SK-N-SH (cell line): ENCODE measurements around the gene DHRS1. TPM values are rescaled to one million over a fixed set of nuclear protein-coding genes. Genes with fewer than 3 reads are reported as not detected.

Source experiments
- CTCF ChIA-PET: fragments of 300-600, 350-600 bp; formaldehyde crosslinking; extraction: SDS; loops from one replicate; lab custom pipeline; 2021; lab: Yijun Ruan, JAX
- POLR2A ChIA-PET: fragments of 350-600 bp; sonication (Branson Sonifier 250); formaldehyde crosslinking; extraction: SDS; loops from one replicate; lab custom pipeline; 2020; ENCODE audit warnings: antibody characterized with exemption, inconsistent platforms; lab: Yijun Ruan, JAX
- DNase-seq: peaks from one replicate; pipeline ENCODE4 v3.0.0; 2012
- H2AFZ ChIP-seq: fragments of 200-600 bp; sonication (generic); 2 replicates; pipeline ENCODE4 v1.8.1; 2016; ENCODE audit warnings: antibody characterized with exemption, mild to moderate bottlenecking, low read depth
- H3F3A ChIP-seq: fragments of 200-600 bp; sonication (generic); replicated peaks from 2 replicates; pipeline ENCODE3; 2016; ENCODE audit warnings: antibody characterized with exemption, mild to moderate bottlenecking; ENCODE audit not compliant: insufficient read depth
- H3K27ac ChIP-seq, 2 experiments: fragments of 200-500 bp in 1 of 2; fragments of 200-600 bp in 1 of 2; sonication (Bioruptor generic) in 1 of 2; sonication (generic), shearing (Covaris generic) in 1 of 2; 2 replicates each; pipeline versions ENCODE4 v1.5.1 to v1.6.1; 2014 to 2016; ENCODE audit warnings: low read depth in 2 of 2, inconsistent platforms in 1 of 2, low read length in 1 of 2, mild to moderate bottlenecking in 1 of 2, mixed read lengths in 1 of 2
- H3K27me3 ChIP-seq: fragments of 200-600 bp; sonication (generic), shearing (Covaris generic); 2 replicates; pipeline ENCODE4 v1.6.1; 2016; ENCODE audit warnings: mixed run types; ENCODE audit not compliant: insufficient read depth
- H3K36me3 ChIP-seq, 2 experiments: fragments of 200-500 bp in 1 of 2; fragments of 200-600 bp in 1 of 2; sonication (Bioruptor generic) in 1 of 2; sonication (generic) in 1 of 2; replicated peaks in 1 of 2; 2 replicates each; pipeline versions ENCODE3 to v1.5.1; 2014 to 2016; ENCODE audit warnings: low read length in 1 of 2, mild to moderate bottlenecking in 1 of 2; ENCODE audit not compliant: insufficient read depth in 2 of 2, control insufficient read depth in 1 of 2
- H3K4me1 ChIP-seq, 2 experiments: fragments of 200-500 bp in 1 of 2; fragments of 200-600 bp in 1 of 2; sonication (Bioruptor generic) in 1 of 2; sonication (generic), shearing (Covaris generic) in 1 of 2; 2 replicates each; pipeline versions ENCODE4 v1.5.1 to v1.6.1; 2014 to 2016; ENCODE audit warnings: low read depth in 1 of 2, low read length in 1 of 2, mixed run types in 1 of 2; ENCODE audit not compliant: insufficient read depth in 2 of 2, control insufficient read depth in 1 of 2
- H3K4me2 ChIP-seq: fragments of 200-600 bp; sonication (generic), shearing (Covaris generic); 2 replicates; pipeline ENCODE4 v1.6.1; 2017; ENCODE audit warnings: mixed run types
- H3K4me3 ChIP-seq, 2 experiments: fragments of 200-500 bp in 1 of 2; fragments of 200-600 bp in 1 of 2; sonication (Bioruptor generic) in 1 of 2; sonication (generic), shearing (Covaris generic) in 1 of 2; 2 replicates each; pipeline versions ENCODE4 v1.5.1 to v1.8.1; 2014 to 2016; ENCODE audit warnings: low read depth in 2 of 2, inconsistent platforms in 1 of 2, low read length in 1 of 2, mild to moderate bottlenecking in 1 of 2, mixed read lengths in 1 of 2, moderate library complexity in 1 of 2
- H3K79me2 ChIP-seq: fragments of 200-600 bp; sonication (generic); 2 replicates; pipeline ENCODE4 v1.8.1; 2017; ENCODE audit warnings: mild to moderate bottlenecking; ENCODE audit not compliant: insufficient read depth
- H3K9ac ChIP-seq: fragments of 200-600 bp; sonication (generic); 2 replicates; pipeline ENCODE4 v1.6.1; 2017; ENCODE audit warnings: mixed run types
- H3K9me2 ChIP-seq: fragments of 200-600 bp; sonication (generic); 2 replicates; pipeline ENCODE4 v1.6.1; 2017; ENCODE audit warnings: mixed run types
- H3K9me3 ChIP-seq: fragments of 200-600 bp; sonication (generic); 2 replicates; pipeline ENCODE4 v1.6.1; 2017; ENCODE audit warnings: mixed run types, mild to moderate bottlenecking, moderate library complexity
- H4K20me1 ChIP-seq: fragments of 200-600 bp; sonication (generic); 2 replicates; pipeline ENCODE4 v1.6.1; 2017; ENCODE audit warnings: mild to moderate bottlenecking, mixed run types; ENCODE audit not compliant: insufficient read depth
- CHD2 ChIP-seq: fragments of 150-350 bp; IDR thresholded peaks from 2 replicates; pipeline ENCODE4 v1.6.1; 2018; ENCODE audit warnings: low read length; ENCODE audit not compliant: partially characterized antibody
- CTCF ChIP-seq: fragments of 200-600 bp; sonication (generic); IDR thresholded peaks from 2 replicates; pipeline ENCODE4 v1.6.1; 2017; ENCODE audit warnings: antibody characterized with exemption, mild to moderate bottlenecking, moderate library complexity
- ELF1 ChIP-seq: IDR thresholded peaks from 2 replicates; pipeline ENCODE4 v1.4.0; 2012
- EP300 ChIP-seq, 2 experiments: IDR thresholded peaks; 2 replicates each; pipeline versions ENCODE4 v1.4.0 to v1.6.1; 2012; ENCODE audit warnings: borderline replicate concordance in 1 of 2, low read depth in 1 of 2, low read length in 1 of 2
- FOSL2 ChIP-seq: IDR thresholded peaks from 2 replicates; pipeline ENCODE4 v1.4.0; 2012; ENCODE audit warnings: low read depth, mild to moderate bottlenecking, moderate library complexity, borderline replicate concordance
- GABPA ChIP-seq: IDR thresholded peaks from 2 replicates; pipeline ENCODE4 v1.4.0; 2012; ENCODE audit warnings: low read depth, mild to moderate bottlenecking
- IRF3 ChIP-seq: fragments of 150-350 bp; IDR thresholded peaks from 2 replicates; pipeline ENCODE4 v1.6.1; 2016; ENCODE audit warnings: mild to moderate bottlenecking, low read depth, low read length
- MXI1 ChIP-seq: IDR thresholded peaks from 2 replicates; pipeline ENCODE4 v1.6.1; 2012; ENCODE audit warnings: mild to moderate bottlenecking, low read depth, low read length, improper control_type of control experiment
- NFIC ChIP-seq: IDR thresholded peaks from 2 replicates; pipeline ENCODE4 v1.4.0; 2012; ENCODE audit warnings: borderline replicate concordance
- NRF1 ChIP-seq: IDR thresholded peaks from 2 replicates; pipeline ENCODE4 v1.6.1; 2012; ENCODE audit warnings: low read depth, mild to moderate bottlenecking, low read length
- PBX3 ChIP-seq: IDR thresholded peaks from 2 replicates; pipeline ENCODE4; 2012
- POLR2AphosphoS5 ChIP-seq: IDR thresholded peaks from 2 replicates; pipeline ENCODE4 v1.6.1; 2012; ENCODE audit warnings: low read depth, low read length
- RAD21 ChIP-seq: IDR thresholded peaks from 2 replicates; pipeline ENCODE4 v1.6.1; 2012; ENCODE audit warnings: mild to moderate bottlenecking, low read length
- RCOR1 ChIP-seq: fragments of 150-350 bp; IDR thresholded peaks from 2 replicates; pipeline ENCODE4 v1.6.1; 2017; ENCODE audit warnings: antibody characterized with exemption, low read length
- REST ChIP-seq: IDR thresholded peaks from 2 replicates; pipeline ENCODE4 v1.6.1; 2012; ENCODE audit warnings: mild to moderate bottlenecking, low read depth, low read length, moderate library complexity
- RFX5 ChIP-seq: IDR thresholded peaks from 2 replicates; pipeline ENCODE4 v1.6.1; 2012; ENCODE audit warnings: mild to moderate bottlenecking, improper control_type of control experiment, low read length
- RXRA ChIP-seq: IDR thresholded peaks from 2 replicates; pipeline ENCODE4 v1.4.0; 2012; ENCODE audit warnings: low read depth, mild to moderate bottlenecking, borderline replicate concordance
- SIN3A ChIP-seq: IDR thresholded peaks from 2 replicates; pipeline ENCODE4 v1.6.1; 2012; ENCODE audit warnings: low read depth, mild to moderate bottlenecking, low read length, moderate library complexity, borderline replicate concordance
- SMC3 ChIP-seq: IDR thresholded peaks from 2 replicates; pipeline ENCODE4 v1.6.1; 2012; ENCODE audit warnings: low read depth, low read length, improper control_type of control experiment
- TAF1 ChIP-seq: IDR thresholded peaks from 2 replicates; pipeline ENCODE4 v1.6.1; 2012; ENCODE audit warnings: low read depth, mild to moderate bottlenecking, low read length, moderate library complexity, borderline replicate concordance
- TCF12 ChIP-seq: IDR thresholded peaks from 2 replicates; pipeline ENCODE4 v1.4.0; 2012
- USF1 ChIP-seq: IDR thresholded peaks from 2 replicates; pipeline ENCODE4 v1.4.0; 2012; ENCODE audit warnings: low read depth, borderline replicate concordance
- YY1 ChIP-seq: IDR thresholded peaks from 2 replicates; pipeline ENCODE4 v1.4.0; 2012; ENCODE audit warnings: low read depth, mild to moderate bottlenecking
- WGBS: methylation state at CpG from one replicate; pipeline ENCODE4 v1.1.6; 2017; ENCODE audit warnings: low lambda C conversion rate; 5-methylcytosine and 5-hydroxymethylcytosine counted together
- polyA plus RNA-seq, 3 experiments: library from polyadenylated mRNA; depleted of rRNA; stranded (reverse); fragments of >200 nt; gene quantifications; 2 replicates each; pipeline ENCODE4 v1.2.3, GENCODE V29; 2012
- TF ChIP-seq, protein P1 (sequence below): IDR thresholded peaks from 2 replicates; pipeline ENCODE4 v1.4.0; 2012; ENCODE audit warnings: low read depth

DHRS1 gene
- polyA plus RNA-seq, 1 of the 3 experiments (the other 2 are of a cell fraction), result 65.4 TPM

DNA sequence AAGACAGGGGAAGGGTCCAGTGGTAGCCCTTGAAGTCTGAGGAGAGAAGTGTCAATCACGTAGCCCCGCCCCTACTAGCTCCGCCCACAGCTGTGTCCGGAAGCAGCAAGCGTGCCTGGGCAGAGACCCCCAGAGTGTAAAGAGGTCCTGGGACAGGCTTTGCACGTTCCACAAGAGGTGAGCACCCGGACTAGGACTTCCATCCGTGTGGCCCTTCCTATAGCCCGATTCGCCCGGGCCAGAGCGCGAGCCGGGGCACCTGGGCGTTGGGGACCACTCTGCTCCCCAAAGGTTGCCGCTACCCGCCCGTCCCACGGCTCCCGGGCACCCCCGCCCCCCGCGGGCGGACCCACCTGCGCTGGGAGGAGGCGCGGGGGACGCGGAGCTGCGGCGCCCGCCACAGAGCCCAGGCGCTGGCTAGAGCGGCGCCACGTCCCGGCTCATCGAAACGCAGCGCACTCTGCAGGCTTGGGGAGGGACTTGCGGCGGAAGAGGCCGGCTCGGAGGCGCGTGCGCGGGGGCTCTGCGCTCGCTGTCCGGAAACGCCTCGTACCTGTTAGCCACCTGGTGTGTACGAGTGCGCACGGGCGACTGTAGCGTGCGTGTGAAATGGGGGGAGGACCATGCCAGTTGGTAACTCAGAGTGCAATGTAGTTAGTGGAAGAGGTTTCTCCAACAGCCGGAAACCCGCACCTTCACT, 28.3 kb downstream of the DHRS1 start, which contains the start of gene RABGGTA:
RABGGTA (minus strand) TSS at position 464 of the 700 bp plus-strand sequence. CDS start 482 bp downstream, outside the sequence.
- Histone ChIP-seq H3K27me3 (no peaks in the 10 kb centered on the region), H3F3A (no peaks in the 10 kb centered on the region), H3K79me2 (no peaks in the 10 kb centered on the region; the same call in 1 of the 2 replicates), H3K9ac (peak within 1 kb of the TSS; percentile 97), H3K4me1 (peaks cover 6 to 10% of the 10 kb centered on the region in 2 experiments; a peak in 2 of 4 replicates), H3K9me2 (no peaks in the 10 kb centered on the region), H3K4me3 (peak within 1 kb of the TSS; percentile 82 to 83), H3K4me2 (peak within 1 kb of the TSS; percentile 88), H2AFZ (peak within 1 kb of the TSS; percentile 96), H4K20me1 (no peaks in the 10 kb centered on the region), H3K9me3 (no peaks in the 10 kb centered on the region), H3K36me3 (peaks cover 0 to 22% of the 10 kb centered on the region in 2 experiments), H3K27ac (peak within 1 kb of the TSS; percentile 87 to 95)
- ChIA-PET CTCF (interaction anchor here (0.5 to 4.9 kb wide), 14 partner anchors 8 to 57 kb away, joined by 3 to 37 read pairs (median 4); partner anchors contain the start of genes CIDEB and TINF2), POLR2A (interaction anchor here (0.7 to 1.7 kb wide), 13 partner anchors 9 to 157 kb away, joined by 3 to 23 read pairs (median 4); partner anchors contain the start of genes CHMP4A, DHRS1, MDP1 and NOP9)
- 4% methylated on average over 13 of the region's 61 CpGs for WGBS
- DNase-seq, result peak; percentile 97
- TF ChIP-seq RXRA (no peak), SIN3A (no peak; the same call in 1 of the 2 replicates), USF1 (0 out of 2 replicates have a peak, but pooled peaks have one; percentile 13), NFIC (no peak), POLR2AphosphoS5 (peak; percentile 63), RCOR1 (peak; percentile 60), YY1 (no peak), REST (0 out of 2 replicates have a peak, but pooled peaks have one; percentile 44), TAF1 (peak; percentile 84), TCF12 (no peak), PBX3 (peak; percentile 94), GABPA (peak; percentile 68), IRF3 (no peak), NRF1 (peak; percentile 90), SMC3 (peak; percentile 30; the same call in 1 of the 2 replicates), CHD2 (peak; percentile 81), CTCF (peak; percentile 68), RAD21 (no peak), ELF1 (peak; percentile 59), MXI1 (peak; percentile 85; the same call in 1 of the 2 replicates), EP300 (IDR thresholded peaks at IDR 0.05; ENCODE audit: borderline replicate concordance in 1 of 2, low read depth in 1 of 2, low read length in 1 of 2) (peak in 1 of 2 experiments; percentile 62; a peak in 2 of 4 replicates), FOSL2 (no peak), RFX5 (peak; percentile 55; the same call in 1 of the 2 replicates)
- TF ChIP-seq, protein P1, sequence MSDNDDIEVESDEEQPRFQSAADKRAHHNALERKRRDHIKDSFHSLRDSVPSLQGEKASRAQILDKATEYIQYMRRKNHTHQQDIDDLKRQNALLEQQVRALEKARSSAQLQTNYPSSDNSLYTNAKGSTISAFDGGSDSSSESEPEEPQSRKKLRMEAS, result peak; percentile 84
